ENCODE measurements around the gene PGAP2. TPM values are rescaled to one million over a fixed set of nuclear protein-coding genes. Genes with fewer than 3 reads are reported as not detected.

Gene PGAP2
- total and polyA plus RNA-seq, 4 donors, result 10.0 to 14.8 (median 12.0) TPM

- Histone ChIP-seq H3K9ac (ENCODE audit: low read depth in 1 of 2, low read length in 2 of 2) (peak overlapping the region in 1 of 2 donors; percentile 60), H3K27me3 (ENCODE audit: control insufficient read depth in 4 of 4, insufficient read depth in 4 of 4, low read length in 3 of 4) (no peaks in the 10 kb centered on the region), H3K4me3 (ENCODE audit: low read depth in 1 of 3, low read length in 3 of 3) (peak overlapping the region; percentile 23 to 89 (median 68)), H3K9me3 (ENCODE audit: control insufficient read depth in 4 of 4, low read length in 3 of 4) (no peaks in the 10 kb centered on the region), H3K36me3 (ENCODE audit: control insufficient read depth in 4 of 4, insufficient read depth in 3 of 4, low read depth in 1 of 4, low read length in 3 of 4) (no peaks in the 10 kb centered on the region), H3K27ac (ENCODE audit: low read depth in 1 of 2, low read length in 2 of 2) (peak overlapping the region; percentile 84 to 94), H3K4me1 (ENCODE audit: control insufficient read depth in 4 of 4, insufficient read depth in 4 of 4, low read length in 3 of 4) (peaks cover 0 to 12% (median 5%) of the 10 kb centered on the region in 4 donors)
- WGBS, result 22% methylated on average over 44 of the region's 44 CpGs
- TF ChIP-seq JUND (IDR thresholded peaks at IDR 0.05) (no peak), YY1 (IDR thresholded peaks at IDR 0.05) (peak; percentile 71), HNF4A (conservative IDR thresholded peaks at IDR 0.05) (peak; percentile 21 to 36), REST (IDR thresholded peaks at IDR 0.05) (no peak), CTCF (IDR thresholded peaks at IDR 0.05; ENCODE audit: low read depth, low read length, missing input control) (peak; percentile 59), RXRA (IDR thresholded peaks at IDR 0.05) (peak in 1 of 2 donors; percentile 16), NR2F2 (IDR thresholded peaks at IDR 0.05) (no peak), SP1 (IDR thresholded peaks at IDR 0.05) (no peak), HNF4G (IDR thresholded peaks at IDR 0.05) (no peak), GABPA (IDR thresholded peaks at IDR 0.05 in 1 of 2, conservative IDR thresholded peaks at IDR 0.05 in 1 of 2) (no peak), TAF1 (conservative IDR thresholded peaks at IDR 0.05) (no peak), FOXA2 (IDR thresholded peaks at IDR 0.05) (no peak), RAD21 (IDR thresholded peaks at IDR 0.05) (peak; percentile 68 to 76), ZBTB33 (IDR thresholded peaks at IDR 0.05) (no peak), MAX (IDR thresholded peaks at IDR 0.05) (peak; percentile 52), EGR1 (IDR thresholded peaks at IDR 0.05; ENCODE audit: low read depth in 2 of 2) (no peak), ATF3 (IDR thresholded peaks at IDR 0.05) (no peak), FOXA1 (IDR thresholded peaks at IDR 0.05) (no peak)
- peak; percentile 89 for DNase-seq (ENCODE audit: low spot score)
These were observed 33.3 kb downstream of the PGAP2 start for GRCh38 chr11:3841426-3842350.

All from liver (tissue), 9 donors.